WTC11 (cell line): ENCODE results near the gene WHAMM. TPM values are rescaled to one million over a fixed set of nuclear protein-coding genes. Genes with fewer than 3 reads are reported as not detected.

Experiments used
- ATAC-seq: fragments of 200-7000 bp; cut with Tn5 transposase; 2 replicates; pipeline ENCODE4 v1.10.0; 2021; ENCODE audit warnings: mild to moderate bottlenecking, moderate library complexity
- CTCF ChIA-PET: fragments of 300-600 bp; sonication (Branson Sonifier 250); formaldehyde crosslinking; loops from one replicate; lab custom pipeline; 2021; ENCODE audit warnings: antibody characterized with exemption; lab: Charles Lee
- POLR2A ChIA-PET: fragments of 350-600 bp; sonication (Branson Sonifier 250); formaldehyde crosslinking; loops from one replicate; lab custom pipeline; 2021; ENCODE audit warnings: antibody characterized with exemption; lab: Charles Lee
- DNase-seq: peaks from one replicate; pipeline ENCODE4 v3.0.0; 2021; ENCODE audit warnings: low spot score
- H3K27ac Mint-ChIP-seq: 2 replicates; pipeline ENCODE4 v1.8.0; 2021; ENCODE audit warnings: mixed read lengths
- H3K27me3 Mint-ChIP-seq: 2 replicates; pipeline ENCODE4 v1.8.0; 2021; ENCODE audit warnings: low read depth, mild to moderate bottlenecking, moderate library complexity, mixed read lengths
- H3K36me3 Mint-ChIP-seq: 2 replicates; pipeline ENCODE4 v1.8.0; 2021; ENCODE audit warnings: mixed read lengths
- H3K4me1 Mint-ChIP-seq: 2 replicates; pipeline ENCODE4 v1.8.0; 2022; ENCODE audit warnings: mixed read lengths
- H3K4me3 Mint-ChIP-seq: 2 replicates; pipeline ENCODE4 v1.8.0; 2021; ENCODE audit warnings: mild to moderate bottlenecking, moderate library complexity, mixed read lengths
- H3K9me3 Mint-ChIP-seq: 2 replicates; pipeline ENCODE4 v1.8.0; 2021; ENCODE audit warnings: mixed read lengths
- AR ChIP-seq: fragments of 250-450 bp; sonication (Bioruptor Pico); IDR thresholded peaks from 2 replicates; pipeline ENCODE4 v1.9.0; 2021; ENCODE audit warnings: mild to moderate bottlenecking
- ATF1 ChIP-seq: sonication (generic); formaldehyde crosslinking; IDR thresholded peaks from 2 replicates; pipeline ENCODE4 v1.8.1; 2023; ENCODE audit warnings: mild to moderate bottlenecking, moderate library complexity, missing genetic modification reagents
- ATF6 ChIP-seq: sonication (generic); formaldehyde crosslinking; IDR thresholded peaks from 2 replicates; pipeline ENCODE4 v1.8.1; 2023; ENCODE audit warnings: mild to moderate bottlenecking, missing genetic modification reagents
- CBFB ChIP-seq: sonication (generic); formaldehyde crosslinking; IDR thresholded peaks from 2 replicates; pipeline ENCODE4 v1.8.1; 2022; ENCODE audit warnings: mild to moderate bottlenecking, low read depth, missing genetic modification reagents
- CREM ChIP-seq: sonication (generic); formaldehyde crosslinking; IDR thresholded peaks from 2 replicates; pipeline ENCODE4 v1.8.1; 2022; ENCODE audit warnings: mild to moderate bottlenecking, missing genetic modification reagents, moderate library complexity
- ESRRA ChIP-seq: sonication (generic); formaldehyde crosslinking; IDR thresholded peaks from 2 replicates; pipeline ENCODE4 v1.8.1; 2022; ENCODE audit warnings: mild to moderate bottlenecking, missing genetic modification reagents, borderline replicate concordance
- ETV6 ChIP-seq: sonication (generic); formaldehyde crosslinking; IDR thresholded peaks from 2 replicates; pipeline ENCODE4 v1.8.1; 2022; ENCODE audit warnings: mild to moderate bottlenecking, missing genetic modification reagents
- FOXP1 ChIP-seq: sonication (generic); formaldehyde crosslinking; IDR thresholded peaks from 2 replicates; pipeline ENCODE4 v1.8.0; 2022; ENCODE audit warnings: missing genetic modification reagents, mild to moderate bottlenecking, moderate library complexity, borderline replicate concordance
- IRF2 ChIP-seq: sonication (generic); formaldehyde crosslinking; IDR thresholded peaks from 2 replicates; pipeline ENCODE4 v1.8.0; 2022; ENCODE audit warnings: low read depth, missing genetic modification reagents, borderline replicate concordance
- JUN ChIP-seq: sonication (generic); formaldehyde crosslinking; IDR thresholded peaks from 2 replicates; pipeline ENCODE4 v1.8.0; 2023; ENCODE audit warnings: mild to moderate bottlenecking, missing genetic modification reagents
- NR2C2 ChIP-seq: sonication (generic); formaldehyde crosslinking; IDR thresholded peaks from 2 replicates; pipeline ENCODE4 v1.8.0; 2022; ENCODE audit warnings: mild to moderate bottlenecking, missing genetic modification reagents
- PREB ChIP-seq: sonication (generic); formaldehyde crosslinking; IDR thresholded peaks from 2 replicates; pipeline ENCODE4 v1.8.1; 2022; ENCODE audit warnings: mild to moderate bottlenecking, missing genetic modification reagents, moderate library complexity, borderline replicate concordance
- SMAD3 ChIP-seq: sonication (generic); formaldehyde crosslinking; IDR thresholded peaks from 2 replicates; pipeline ENCODE4 v1.8.0; 2022; ENCODE audit warnings: missing genetic modification reagents, mild to moderate bottlenecking, borderline replicate concordance
- TCF7 ChIP-seq: sonication (generic); formaldehyde crosslinking; IDR thresholded peaks from 2 replicates; pipeline ENCODE4 v1.8.0; 2022; ENCODE audit warnings: mild to moderate bottlenecking, low read depth, missing genetic modification reagents, moderate library complexity
- TEAD4 ChIP-seq: sonication (generic); formaldehyde crosslinking; IDR thresholded peaks from 2 replicates; pipeline ENCODE4 v1.8.0; 2022; ENCODE audit warnings: mild to moderate bottlenecking, missing genetic modification reagents
- ZNF138 ChIP-seq: sonication (generic); formaldehyde crosslinking; conservative IDR thresholded peaks from 2 replicates; pipeline ENCODE4 v1.8.1; 2022; ENCODE audit warnings: mild to moderate bottlenecking, moderate library complexity, missing genetic modification reagents
- ZNF396 ChIP-seq: fragments of 250-450 bp; sonication (Bioruptor Pico); IDR thresholded peaks from 2 replicates; pipeline ENCODE4 v1.8.0; 2021; ENCODE audit warnings: mild to moderate bottlenecking, moderate library complexity, borderline replicate concordance
- total RNA-seq: library from RNA; stranded (reverse); gene quantifications from 3 replicates; pipeline ENCODE4 v1.2.3, GENCODE V29; 2021
- TF ChIP-seq, protein P1 (sequence below): sonication (generic); formaldehyde crosslinking; IDR thresholded peaks from 2 replicates; pipeline ENCODE4 v1.8.1; 2023; ENCODE audit warnings: mild to moderate bottlenecking, missing genetic modification reagents, moderate library complexity
- TF ChIP-seq, protein P2 (sequence below): sonication (generic); formaldehyde crosslinking; IDR thresholded peaks from 2 replicates; pipeline ENCODE4 v1.8.0; 2022; ENCODE audit warnings: mild to moderate bottlenecking, missing genetic modification reagents
- TF ChIP-seq, protein P3 (sequence below): fragments of 250-450 bp; sonication (Bioruptor Pico); conservative IDR thresholded peaks from 2 replicates; pipeline ENCODE4 v1.9.0; 2021; ENCODE audit warnings: mild to moderate bottlenecking
- TF ChIP-seq, protein P4 (sequence below): sonication (generic); formaldehyde crosslinking; IDR thresholded peaks from 2 replicates; pipeline ENCODE4 v1.8.1; 2023; ENCODE audit warnings: mild to moderate bottlenecking, missing genetic modification reagents, borderline replicate concordance

The WHAMM gene
- total RNA-seq, 1 experiment from 2014 or later: 3.2 TPM

- Mint-ChIP-seq H3K4me1 (no peaks in the 10 kb centered on the region), H3K36me3 (no peaks in the 10 kb centered on the region)
- TF ChIP-seq NR2C2 (CRISPR knock-in tag) (no peak), TCF7 (CRISPR knock-in tag) (no peak), CREM (CRISPR knock-in tag) (no peak), ATF6 (CRISPR knock-in tag) (no peak)
- TF ChIP-seq, protein P1, sequence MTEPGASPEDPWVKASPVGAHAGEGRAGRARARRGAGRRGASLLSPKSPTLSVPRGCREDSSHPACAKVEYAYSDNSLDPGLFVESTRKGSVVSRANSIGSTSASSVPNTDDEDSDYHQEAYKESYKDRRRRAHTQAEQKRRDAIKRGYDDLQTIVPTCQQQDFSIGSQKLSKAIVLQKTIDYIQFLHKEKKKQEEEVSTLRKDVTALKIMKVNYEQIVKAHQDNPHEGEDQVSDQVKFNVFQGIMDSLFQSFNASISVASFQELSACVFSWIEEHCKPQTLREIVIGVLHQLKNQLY (CRISPR knock-in tag): no peak
- TF ChIP-seq, all 79 proteins: peak for 0
- POLR2A ChIA-PET: no interaction called here
- CTCF ChIA-PET: interaction anchor here (1.3 kb wide), 1 partner anchor 32 kb away, joined by 5 read pairs; no protein-coding TSS in a partner anchor
- ATAC-seq: no peak
- Mint-ChIP-seq H3K4me3 (no peak overlapping the region), H3K27me3 (no peaks in the 10 kb centered on the region), H3K9me3 (no peaks in the 10 kb centered on the region), H3K27ac (no peak overlapping the region)
- DNase-seq: no peak
Measured at GRCh38 chr15:82881747-82882146, 72.3 kb downstream of the WHAMM start.

GRCh38 chr15:82882273-82882928 is 73.0 kb downstream of the WHAMM start:
- POLR2A ChIA-PET: no interaction called here
- H3K9me3 Mint-ChIP-seq: no peaks in the 10 kb centered on the region
- no peak overlapping the region for H3K27ac Mint-ChIP-seq
- no peaks in the 10 kb centered on the region for H3K4me1 Mint-ChIP-seq
- H3K27me3 Mint-ChIP-seq: no peaks in the 10 kb centered on the region
- no peaks in the 10 kb centered on the region for H3K36me3 Mint-ChIP-seq
- no peak for ATAC-seq
- CTCF ChIA-PET: interaction anchor here (0.8 kb wide), 1 partner anchor 9 kb away, joined by 4 read pairs; no protein-coding TSS in a partner anchor
- DNase-seq: no peak
- H3K4me3 Mint-ChIP-seq: no peak overlapping the region
- no peak for TF ChIP-seq PREB (CRISPR knock-in tag)
- TF ChIP-seq IRF2 (CRISPR knock-in tag): no peak
- no peak for TF ChIP-seq ESRRA (CRISPR knock-in tag)
- no peak for TF ChIP-seq ETV6 (CRISPR knock-in tag)
- no peak for TF ChIP-seq FOXP1 (CRISPR knock-in tag)
- TF ChIP-seq, protein P2, sequence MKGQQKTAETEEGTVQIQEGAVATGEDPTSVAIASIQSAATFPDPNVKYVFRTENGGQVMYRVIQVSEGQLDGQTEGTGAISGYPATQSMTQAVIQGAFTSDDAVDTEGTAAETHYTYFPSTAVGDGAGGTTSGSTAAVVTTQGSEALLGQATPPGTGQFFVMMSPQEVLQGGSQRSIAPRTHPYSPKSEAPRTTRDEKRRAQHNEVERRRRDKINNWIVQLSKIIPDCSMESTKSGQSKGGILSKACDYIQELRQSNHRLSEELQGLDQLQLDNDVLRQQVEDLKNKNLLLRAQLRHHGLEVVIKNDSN (CRISPR knock-in tag): no peak
- TF ChIP-seq ATF1 (CRISPR knock-in tag): no peak
- no peak for TF ChIP-seq JUN (CRISPR knock-in tag)
- TF ChIP-seq CREM (CRISPR knock-in tag): no peak
- TF ChIP-seq ZNF396 (CRISPR knock-in tag): no peak
- TF ChIP-seq SMAD3 (CRISPR knock-in tag): no peak
- TF ChIP-seq, protein P3, sequence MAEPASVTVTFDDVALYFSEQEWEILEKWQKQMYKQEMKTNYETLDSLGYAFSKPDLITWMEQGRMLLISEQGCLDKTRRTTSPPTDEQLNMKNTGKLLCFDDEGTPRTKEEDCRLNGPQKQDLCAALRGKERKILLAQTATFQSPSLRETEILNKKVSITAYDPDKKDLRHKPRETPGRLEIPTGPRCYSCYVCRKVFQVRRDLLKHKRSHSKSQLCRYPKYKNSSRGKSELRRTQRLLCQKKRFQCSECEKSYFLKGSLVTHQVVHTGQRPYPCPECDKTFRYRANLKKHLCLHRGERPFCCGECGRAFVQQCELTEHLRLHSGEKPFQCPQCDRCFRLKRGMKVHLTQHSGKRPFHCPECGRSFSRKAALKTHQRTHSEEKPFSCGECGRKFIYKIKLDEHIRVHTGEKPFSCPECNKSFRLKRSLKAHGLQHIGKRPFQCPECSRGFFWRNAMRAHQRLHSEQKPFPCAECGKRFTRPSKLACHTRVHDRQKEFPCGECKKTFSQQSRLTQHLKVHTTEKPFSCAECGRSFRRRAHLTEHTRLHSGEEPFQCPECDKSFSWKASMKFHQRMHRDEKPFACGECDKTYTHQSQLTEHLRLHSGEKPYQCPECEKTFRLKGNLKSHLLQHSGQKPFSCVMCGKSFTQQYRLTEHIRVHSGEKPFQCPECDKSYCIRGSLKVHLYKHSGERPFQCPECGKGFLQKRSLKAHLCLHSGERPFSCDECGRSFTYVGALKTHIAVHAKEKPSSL (CRISPR knock-in tag): no peak
- TF ChIP-seq ZNF138: no peak
- TF ChIP-seq, protein P4, sequence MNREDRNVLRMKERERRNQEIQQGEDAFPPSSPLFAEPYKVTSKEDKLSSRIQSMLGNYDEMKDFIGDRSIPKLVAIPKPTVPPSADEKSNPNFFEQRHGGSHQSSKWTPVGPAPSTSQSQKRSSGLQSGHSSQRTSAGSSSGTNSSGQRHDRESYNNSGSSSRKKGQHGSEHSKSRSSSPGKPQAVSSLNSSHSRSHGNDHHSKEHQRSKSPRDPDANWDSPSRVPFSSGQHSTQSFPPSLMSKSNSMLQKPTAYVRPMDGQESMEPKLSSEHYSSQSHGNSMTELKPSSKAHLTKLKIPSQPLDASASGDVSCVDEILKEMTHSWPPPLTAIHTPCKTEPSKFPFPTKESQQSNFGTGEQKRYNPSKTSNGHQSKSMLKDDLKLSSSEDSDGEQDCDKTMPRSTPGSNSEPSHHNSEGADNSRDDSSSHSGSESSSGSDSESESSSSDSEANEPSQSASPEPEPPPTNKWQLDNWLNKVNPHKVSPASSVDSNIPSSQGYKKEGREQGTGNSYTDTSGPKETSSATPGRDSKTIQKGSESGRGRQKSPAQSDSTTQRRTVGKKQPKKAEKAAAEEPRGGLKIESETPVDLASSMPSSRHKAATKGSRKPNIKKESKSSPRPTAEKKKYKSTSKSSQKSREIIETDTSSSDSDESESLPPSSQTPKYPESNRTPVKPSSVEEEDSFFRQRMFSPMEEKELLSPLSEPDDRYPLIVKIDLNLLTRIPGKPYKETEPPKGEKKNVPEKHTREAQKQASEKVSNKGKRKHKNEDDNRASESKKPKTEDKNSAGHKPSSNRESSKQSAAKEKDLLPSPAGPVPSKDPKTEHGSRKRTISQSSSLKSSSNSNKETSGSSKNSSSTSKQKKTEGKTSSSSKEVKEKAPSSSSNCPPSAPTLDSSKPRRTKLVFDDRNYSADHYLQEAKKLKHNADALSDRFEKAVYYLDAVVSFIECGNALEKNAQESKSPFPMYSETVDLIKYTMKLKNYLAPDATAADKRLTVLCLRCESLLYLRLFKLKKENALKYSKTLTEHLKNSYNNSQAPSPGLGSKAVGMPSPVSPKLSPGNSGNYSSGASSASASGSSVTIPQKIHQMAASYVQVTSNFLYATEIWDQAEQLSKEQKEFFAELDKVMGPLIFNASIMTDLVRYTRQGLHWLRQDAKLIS (CRISPR knock-in tag): no peak
- TF ChIP-seq TEAD4 (CRISPR knock-in tag): no peak
- no peak for TF ChIP-seq CBFB (CRISPR knock-in tag)
- TF ChIP-seq AR (CRISPR knock-in tag): no peak
